HUES6 (cell line): ENCODE results near the gene SMIM44.

Experiments used
- H3K27ac ChIP-seq: 2 replicates; pipeline ENCODE4 v1.7.0; 2013; ENCODE audit warnings: low read depth, mild to moderate bottlenecking, low read length, inconsistent platforms
- H3K27me3 ChIP-seq: 2 replicates; pipeline ENCODE4 v1.6.1; 2013; ENCODE audit warnings: low read length; ENCODE audit not compliant: control insufficient read depth, insufficient read depth
- H3K36me3 ChIP-seq: 2 replicates; pipeline ENCODE4 v1.6.1; 2013; ENCODE audit warnings: low read length; ENCODE audit not compliant: control insufficient read depth, insufficient read depth
- H3K4me1 ChIP-seq: 2 replicates; pipeline ENCODE4 v1.6.1; 2013; ENCODE audit warnings: low read length; ENCODE audit not compliant: control insufficient read depth, insufficient read depth
- H3K4me3 ChIP-seq: 2 replicates; pipeline ENCODE4 v1.5.1; 2013; ENCODE audit warnings: low read depth, low read length
- H3K9ac ChIP-seq: one replicate; pipeline ENCODE4 v1.6.1; 2013; ENCODE audit warnings: mild to moderate bottlenecking, low read length
- H3K9me3 ChIP-seq: 2 replicates; pipeline ENCODE4 v1.6.1; 2013; ENCODE audit warnings: low read depth, low read length; ENCODE audit not compliant: control insufficient read depth, insufficient read depth

SMIM44 gene

GRCh38 chr19:3480383-3481091 lies 2.7 kb downstream of the SMIM44 start, which contains the start of gene SMIM24:
Gene SMIM24, minus strand, starts transcription at chr19:3480525. Its CDS starts 62 bp downstream, at chr19:3480463.
- Histone ChIP-seq H3K9me3 (no peaks in the 10 kb centered on the region), H3K4me3 (peak within 1 kb of the TSS; percentile 48), H3K27ac (no peak within 1 kb of the TSS)

GRCh38 chr19:3479834-3480215 lies 3.4 kb downstream of the SMIM44 start:
- peaks cover 19% of the 10 kb centered on the region for H3K4me1 ChIP-seq
- H3K27ac ChIP-seq = no peak overlapping the region
- H3K9me3 ChIP-seq = no peaks in the 10 kb centered on the region
- peaks cover 23% of the 10 kb centered on the region for H3K27me3 ChIP-seq
- no peaks in the 10 kb centered on the region for H3K36me3 ChIP-seq
- peak overlapping the region; percentile 48 for H3K4me3 ChIP-seq
- H3K9ac ChIP-seq = no peak overlapping the region

More at GRCh38 chr19:3480383-3481091, 2.7 kb downstream of the SMIM44 start, which contains the start of gene SMIM24:
- Histone ChIP-seq H3K9ac (peak within 1 kb of the TSS; percentile 10), H3K27me3 (peaks cover 19% of the 10 kb centered on the region), H3K4me1 (peaks cover 19% of the 10 kb centered on the region), H3K36me3 (no peaks in the 10 kb centered on the region)

DNA sequence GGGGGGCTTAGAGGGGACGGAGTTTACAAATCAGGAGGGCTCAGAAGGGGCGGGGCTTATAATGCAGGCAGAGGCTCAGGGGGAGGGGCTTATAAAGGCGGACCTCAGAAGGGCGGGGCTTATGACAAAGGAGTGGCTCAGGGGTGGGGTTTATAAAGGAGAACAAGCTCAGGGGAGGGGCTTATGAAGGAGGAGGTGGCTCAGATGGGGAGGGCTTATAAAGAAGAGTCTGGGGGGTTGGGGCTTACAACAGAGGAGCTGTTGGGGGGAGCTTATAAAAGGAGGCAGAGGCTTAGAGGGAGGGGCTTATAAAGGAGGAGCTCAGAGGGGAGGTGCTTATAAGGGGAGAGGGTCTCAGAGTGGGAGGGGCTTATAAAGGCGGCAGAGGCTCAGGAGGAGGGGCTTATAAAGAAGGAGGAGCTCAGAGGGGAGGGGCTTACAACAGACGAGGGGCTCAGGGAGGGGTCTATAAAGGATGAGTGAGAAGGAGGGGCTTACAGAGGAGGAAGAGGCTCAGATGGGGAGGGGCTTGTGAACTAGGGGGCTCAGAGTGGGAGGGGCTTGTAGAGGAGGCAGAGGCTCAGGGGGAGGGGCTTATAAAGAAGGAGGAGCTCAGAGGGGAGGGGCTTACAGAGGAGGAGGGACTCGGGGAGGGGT lies 3.9 kb downstream of the SMIM44 start:
- Histone ChIP-seq H3K27me3 (peaks cover 25% of the 10 kb centered on the region), H3K9ac (no peak overlapping the region), H3K4me1 (peaks cover 19% of the 10 kb centered on the region), H3K9me3 (no peaks in the 10 kb centered on the region), H3K4me3 (peak overlapping the region; percentile 56; the same call in 1 of the 2 replicates), H3K36me3 (no peaks in the 10 kb centered on the region), H3K27ac (no peak overlapping the region)

DNA sequence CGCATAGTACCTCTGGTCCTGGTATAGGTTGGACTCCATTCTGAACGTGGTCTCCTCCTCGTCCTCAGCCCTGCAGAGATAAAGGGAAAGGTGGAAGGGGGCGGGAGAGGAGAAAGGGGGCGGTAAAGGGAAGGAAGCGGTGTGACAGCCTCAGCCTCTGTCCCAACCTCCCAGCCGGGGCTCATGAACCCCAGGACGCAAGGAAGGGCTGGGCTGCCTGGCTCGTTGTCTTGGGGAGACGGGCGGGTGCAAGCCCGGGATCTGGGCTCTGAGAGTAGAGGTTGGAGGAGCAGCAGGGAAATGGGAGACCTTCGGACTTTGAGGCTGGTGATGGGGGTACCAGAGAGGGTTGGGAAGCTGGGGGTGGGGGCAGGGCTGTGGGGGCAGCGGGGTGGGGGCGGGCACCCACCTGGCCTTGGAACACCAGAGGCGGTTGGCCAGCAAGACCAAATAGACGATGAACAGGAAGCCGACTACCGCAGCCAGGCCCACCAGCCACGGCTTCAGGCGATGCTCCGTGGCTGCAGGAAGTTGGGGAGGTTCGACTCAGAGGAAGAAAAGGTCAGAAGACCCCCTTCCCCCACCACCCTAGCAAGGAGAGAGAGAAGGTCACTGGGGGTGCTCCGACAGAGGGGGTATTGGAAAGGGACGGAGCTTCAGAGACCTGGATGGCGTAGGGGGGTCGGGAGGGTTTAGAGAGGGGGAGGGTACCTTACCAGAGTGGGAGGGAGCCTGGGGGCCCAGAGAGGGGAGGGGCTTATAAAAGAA lies 4.6 kb downstream of the SMIM44 start:
- Histone ChIP-seq H3K9me3 (no peaks in the 10 kb centered on the region), H3K4me3 (peak overlapping the region; percentile 56), H3K27ac (no peak overlapping the region), H3K27me3 (peaks cover 25% of the 10 kb centered on the region), H3K9ac (peak overlapping the region; percentile 51), H3K4me1 (peaks cover 19% of the 10 kb centered on the region), H3K36me3 (no peaks in the 10 kb centered on the region)

- H3K9me3 ChIP-seq = no peaks in the 10 kb centered on the region
- peaks cover 25% of the 10 kb centered on the region for H3K27me3 ChIP-seq
- H3K4me1 ChIP-seq = peaks cover 19% of the 10 kb centered on the region
- H3K36me3 ChIP-seq = no peaks in the 10 kb centered on the region
- H3K4me3 ChIP-seq = no peak overlapping the region
- H3K9ac ChIP-seq = no peak overlapping the region
- H3K27ac ChIP-seq = no peak overlapping the region
These were observed 5.3 kb downstream of the SMIM44 start for GRCh38 chr19:3477951-3478350.

DNA sequence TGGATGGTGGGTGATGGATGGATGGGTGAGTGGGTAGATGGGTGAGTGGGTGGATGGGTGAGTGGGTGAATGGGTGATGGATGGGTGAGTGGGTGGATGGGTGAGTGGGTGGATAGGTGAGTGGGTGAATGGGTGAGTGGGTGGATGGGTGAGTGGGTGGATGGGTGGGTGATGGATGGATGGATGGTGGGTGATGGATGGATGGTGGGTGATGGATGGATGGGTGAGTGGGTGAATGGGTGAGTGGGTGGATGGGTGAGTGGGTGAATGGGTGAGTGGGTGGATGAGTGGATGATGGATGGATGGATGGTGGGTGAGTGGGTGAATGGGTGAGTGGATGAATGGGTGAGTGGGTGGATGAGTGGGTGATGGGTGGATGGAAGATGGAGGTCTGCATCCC lies 5.7 kb downstream of the SMIM44 start:
- H3K9me3 ChIP-seq = no peaks in the 10 kb centered on the region
- H3K36me3 ChIP-seq = no peaks in the 10 kb centered on the region
- H3K9ac ChIP-seq = no peak overlapping the region
- peaks cover 18% of the 10 kb centered on the region for H3K4me1 ChIP-seq
- H3K4me3 ChIP-seq = no peak overlapping the region
- no peak overlapping the region for H3K27ac ChIP-seq
- H3K27me3 ChIP-seq = peaks cover 25% of the 10 kb centered on the region

DNA sequence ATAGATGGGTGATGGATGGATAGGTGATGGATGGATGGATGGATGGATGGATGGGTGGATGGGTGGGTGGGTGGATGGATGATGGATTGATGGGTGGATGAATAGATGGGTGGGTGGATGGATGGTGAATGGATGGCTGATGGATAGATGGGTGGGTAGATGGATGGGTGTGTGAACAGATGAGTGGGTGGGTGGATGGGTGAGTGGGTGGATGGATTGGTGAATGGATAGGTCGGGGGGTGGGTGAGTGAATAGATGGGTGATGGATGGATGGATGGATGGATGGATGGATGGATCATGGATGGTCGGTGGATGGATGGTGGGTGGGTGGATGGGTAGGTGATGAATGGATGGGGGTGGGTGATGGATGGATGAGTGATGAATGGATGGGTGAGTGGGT lies 6.4 kb downstream of the SMIM44 start:
- Histone ChIP-seq H3K27ac (no peak overlapping the region), H3K9ac (no peak overlapping the region), H3K4me3 (no peak overlapping the region), H3K36me3 (no peaks in the 10 kb centered on the region), H3K4me1 (peaks cover 12% of the 10 kb centered on the region), H3K9me3 (no peaks in the 10 kb centered on the region), H3K27me3 (peaks cover 25% of the 10 kb centered on the region)

DNA sequence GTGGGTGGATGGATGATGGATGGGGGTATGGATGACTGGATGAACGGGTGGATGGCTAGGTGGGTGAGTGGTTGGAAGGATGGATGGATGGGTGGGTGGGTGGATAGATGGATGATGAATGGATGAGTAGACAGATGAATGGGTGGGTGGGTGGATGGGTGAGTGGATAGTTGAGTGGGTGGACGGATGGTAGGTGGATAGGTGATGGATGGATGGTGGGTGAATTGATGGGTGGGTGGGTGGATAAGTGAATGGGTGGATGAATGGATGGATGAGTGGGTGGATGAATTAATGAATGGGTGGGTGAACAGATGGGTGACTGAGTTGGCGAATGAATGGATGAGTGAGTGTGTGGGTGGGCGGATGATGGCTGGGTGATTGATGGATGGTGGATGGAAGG lies 7.8 kb downstream of the SMIM44 start:
- peaks cover 33% of the 10 kb centered on the region for H3K27me3 ChIP-seq
- H3K27ac ChIP-seq = no peak overlapping the region

DNA sequence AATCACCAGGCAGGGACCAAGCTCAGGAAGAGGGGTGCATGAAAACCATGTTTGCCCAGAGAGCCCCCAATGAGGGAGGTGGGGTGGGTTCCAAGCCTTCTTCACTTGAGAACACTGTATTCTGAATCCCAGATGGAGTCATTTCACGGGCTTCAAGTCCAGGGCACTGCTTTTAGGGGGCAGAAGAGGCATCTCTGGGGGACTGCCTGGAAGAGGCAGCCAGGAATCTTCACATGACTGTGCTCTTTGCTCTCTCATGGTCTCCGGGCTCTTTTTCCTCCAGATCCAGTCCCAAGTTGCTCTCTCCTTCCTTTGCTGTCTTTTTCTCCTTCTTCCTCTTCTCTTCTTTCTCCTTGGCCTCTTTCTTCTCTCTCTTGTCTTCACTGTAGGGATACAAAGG lies 8.6 kb downstream of the SMIM44 start:
- H3K9ac ChIP-seq = no peak overlapping the region
- H3K9me3 ChIP-seq = no peaks in the 10 kb centered on the region
- H3K36me3 ChIP-seq = no peaks in the 10 kb centered on the region
- peaks cover 41% of the 10 kb centered on the region for H3K27me3 ChIP-seq
- no peak overlapping the region for H3K27ac ChIP-seq
- H3K4me1 ChIP-seq = no peaks in the 10 kb centered on the region
- H3K4me3 ChIP-seq = no peak overlapping the region

More for the DNA sequence above, 7.8 kb downstream of the SMIM44 start:
- Histone ChIP-seq H3K9me3 (no peaks in the 10 kb centered on the region), H3K4me1 (peaks cover 1% of the 10 kb centered on the region; the same call in 1 of the 2 replicates), H3K4me3 (no peak overlapping the region), H3K36me3 (no peaks in the 10 kb centered on the region), H3K9ac (no peak overlapping the region)

- Histone ChIP-seq H3K9ac (no peak overlapping the region), H3K4me1 (no peaks in the 10 kb centered on the region), H3K4me3 (no peak overlapping the region), H3K36me3 (no peaks in the 10 kb centered on the region), H3K27ac (no peak overlapping the region), H3K9me3 (no peaks in the 10 kb centered on the region), H3K27me3 (peaks cover 47% of the 10 kb centered on the region)
These were observed 9.2 kb downstream of the SMIM44 start for GRCh38 chr19:3474010-3474409.
